ENCODE data around the gene USP14.
"Not testable (repeated sequence)": the region's sequence is repeated elsewhere in the genome, so short reads cannot be mapped to it uniquely, and the experiment has no call there.

USP14 gene

GRCh38 chr18:158128-159036, at the start of gene USP14:
USP14 (plus strand) TSS chr18:158557; CDS start chr18:158699, 142 bp downstream.
- peak within 1 kb of the TSS; percentile 83 for H3K4me3 ChIP-seq (ENCODE audit: low read depth, low read length)

- H3K4me3 ChIP-seq (ENCODE audit: low read depth, low read length), result not testable (repeated sequence)
Measured at GRCh38 chr18:108665-109063, 49.7 kb upstream of the USP14 start.

- H3K4me3 ChIP-seq (ENCODE audit: low read depth, low read length), result not testable (repeated sequence)
Measured at GRCh38 chr18:109130-109921, 49.0 kb upstream of the USP14 start.

- not testable (repeated sequence) for H3K4me3 ChIP-seq (ENCODE audit: low read depth, low read length)
Measured at GRCh38 chr18:109922-110261, 48.5 kb upstream of the USP14 start.

- H3K4me3 ChIP-seq (ENCODE audit: low read depth, low read length), result not testable (repeated sequence)
Measured at GRCh38 chr18:110351-111201, 47.8 kb upstream of the USP14 start.

GRCh38 chr18:111306-112014, 46.9 kb upstream of the USP14 start:
- H3K4me3 ChIP-seq (ENCODE audit: low read depth, low read length), result no peak overlapping the region

GRCh38 chr18:112015-112733, 46.2 kb upstream of the USP14 start:
- not testable (repeated sequence) for H3K4me3 ChIP-seq (ENCODE audit: low read depth, low read length)

GRCh38 chr18:120539-121260, 37.7 kb upstream of the USP14 start:
- not testable (repeated sequence) for H3K4me3 ChIP-seq (ENCODE audit: low read depth, low read length)

GRCh38 chr18:135045-135444, 23.3 kb upstream of the USP14 start:
- no peak overlapping the region for H3K4me3 ChIP-seq (ENCODE audit: low read depth, low read length)

- H3K4me3 ChIP-seq (ENCODE audit: low read depth, low read length), result no peak overlapping the region
Measured at GRCh38 chr18:136433-136832, 21.9 kb upstream of the USP14 start.

GRCh38 chr18:137327-137726, 21.0 kb upstream of the USP14 start:
- no peak overlapping the region for H3K4me3 ChIP-seq (ENCODE audit: low read depth, low read length)

- no peak overlapping the region for H3K4me3 ChIP-seq (ENCODE audit: low read depth, low read length)
Measured at GRCh38 chr18:140670-141266, 17.6 kb upstream of the USP14 start.

GRCh38 chr18:142624-143296, 15.6 kb upstream of the USP14 start:
- H3K4me3 ChIP-seq (ENCODE audit: low read depth, low read length), result not testable (repeated sequence)

GRCh38 chr18:148841-149240, 9.5 kb upstream of the USP14 start:
- H3K4me3 ChIP-seq (ENCODE audit: low read depth, low read length), result no peak overlapping the region

GRCh38 chr18:154151-154550, 4.2 kb upstream of the USP14 start:
- no peak overlapping the region for H3K4me3 ChIP-seq (ENCODE audit: low read depth, low read length)

- no peak overlapping the region for H3K4me3 ChIP-seq (ENCODE audit: low read depth, low read length)
Measured at GRCh38 chr18:155688-156087, 2.7 kb upstream of the USP14 start.

GRCh38 chr18:156514-157230, 1.7 kb upstream of the USP14 start:
- no peak overlapping the region for H3K4me3 ChIP-seq (ENCODE audit: low read depth, low read length)
